Measurements from ENCODE around the gene PLEKHG5.
"Not testable (repeated sequence)": the region's sequence is repeated elsewhere in the genome, so short reads cannot be mapped to it uniquely, and the experiment has no call there.

The PLEKHG5 gene

DNA sequence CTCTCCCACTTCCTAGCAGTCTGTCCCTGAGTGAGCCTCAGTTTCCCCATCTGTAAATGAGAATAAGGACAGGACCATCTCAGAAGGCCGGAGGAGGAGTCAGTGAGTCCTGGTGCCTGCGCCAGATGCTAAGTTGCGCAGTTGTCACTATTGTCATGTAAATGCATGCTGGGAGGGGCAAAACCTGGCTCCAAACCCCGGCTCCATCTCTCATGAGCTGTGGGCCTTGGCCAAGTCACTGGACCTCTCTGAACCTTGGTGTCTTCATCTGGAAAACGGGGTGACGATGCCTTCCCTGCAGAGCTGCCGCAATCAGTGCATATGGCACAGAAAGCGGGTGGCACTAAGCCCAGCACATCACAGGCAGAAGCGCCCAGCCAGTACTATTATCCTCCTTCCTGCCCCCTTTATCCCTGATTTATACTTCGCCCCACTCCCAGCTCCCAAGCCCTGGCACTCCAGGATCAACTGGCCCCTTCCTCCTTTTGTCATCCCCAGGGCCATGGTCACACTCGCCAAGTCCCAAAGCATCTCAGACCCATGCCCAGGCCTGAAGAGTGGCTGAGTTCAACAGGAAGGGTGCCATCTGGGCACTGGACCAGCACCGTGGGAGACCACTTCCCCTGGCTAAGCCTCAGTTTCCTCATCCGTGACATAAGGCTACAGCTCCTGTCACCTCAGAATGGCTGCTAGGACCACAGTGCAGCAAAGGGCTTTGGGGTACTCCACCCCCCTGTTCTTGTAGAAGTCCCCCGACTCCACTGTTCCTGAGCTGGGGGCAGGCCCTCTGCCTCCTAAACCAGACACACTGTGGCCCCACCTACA lies 4.3 kb upstream of the PLEKHG5 start:
- no peak for DNase-seq (ENCODE audit: low read depth in 2 of 2)

GRCh38 chr1:6495041-6495441 lies 3.6 kb upstream of the PLEKHG5 start:
- DNase-seq (ENCODE audit: low read depth in 2 of 2), result no peak

DNA sequence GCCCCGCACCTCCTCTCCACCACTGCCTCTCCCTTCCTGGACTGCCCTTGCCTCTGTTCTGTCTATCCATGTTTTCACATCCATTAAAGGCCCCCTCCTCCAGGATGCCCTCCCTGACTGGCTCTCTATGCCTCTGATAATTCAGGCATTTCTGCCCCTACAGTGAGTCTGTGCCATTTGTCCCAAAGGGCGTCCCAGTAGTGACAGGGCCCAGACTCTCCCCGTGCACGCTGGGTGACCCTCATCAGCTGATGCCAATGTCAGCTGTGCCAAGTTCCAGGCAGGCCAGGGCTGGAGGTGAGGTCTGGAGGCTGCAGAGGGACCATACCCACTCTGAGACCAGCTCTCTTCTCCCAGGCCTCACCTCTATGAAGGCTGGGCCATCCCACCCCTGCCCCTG lies 3.2 kb upstream of the PLEKHG5 start:
- DNase-seq (ENCODE audit: low read depth in 2 of 2), result no peak

DNA sequence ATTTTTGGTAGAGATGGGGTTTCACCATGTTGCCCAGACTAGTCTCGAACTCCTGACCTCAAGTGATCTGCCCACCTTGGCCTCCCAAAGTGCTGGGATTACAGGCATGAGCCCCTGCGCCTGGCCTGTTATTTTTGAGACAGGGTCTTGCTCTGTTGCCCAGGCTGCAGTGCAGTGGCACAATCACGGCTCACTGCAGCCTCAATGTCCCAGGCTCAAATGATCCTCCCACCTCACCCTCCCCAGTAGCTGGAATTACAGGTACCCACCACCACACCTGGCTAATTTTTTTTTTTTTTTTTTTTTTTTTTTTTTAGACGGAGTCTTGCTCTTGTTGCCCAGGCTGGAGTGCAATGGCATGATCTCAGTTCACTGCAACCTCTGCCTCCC lies 2.4 kb upstream of the PLEKHG5 start:
- DNase-seq (ENCODE audit: low read depth in 2 of 2), result not testable (repeated sequence)

- no peak for DNase-seq (ENCODE audit: low read depth in 2 of 2)
These were observed 499 bp upstream of the PLEKHG5 start for GRCh38 chr1:6491966-6492365.

DNA sequence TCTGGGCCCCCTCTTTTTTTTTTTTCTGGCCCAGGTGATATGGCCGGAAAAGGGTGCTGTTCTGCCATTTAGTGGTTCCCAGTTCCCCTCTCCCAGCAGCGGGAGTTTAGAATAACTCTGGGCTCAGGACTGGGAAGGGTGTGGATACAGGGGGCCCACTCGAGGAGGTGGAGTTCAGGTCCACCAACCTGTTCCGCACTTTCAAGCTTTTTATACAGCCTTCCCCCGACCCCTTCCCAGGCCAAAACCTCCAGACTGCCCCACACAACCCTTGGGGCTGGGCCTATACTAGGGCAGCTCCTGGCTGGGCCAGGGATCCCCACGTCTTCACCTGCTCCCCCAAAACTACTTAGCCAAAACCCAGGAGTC lies 402 bp downstream of the PLEKHG5 start:
- DNase-seq (ENCODE audit: low read depth in 2 of 2), result no peak

DNA sequence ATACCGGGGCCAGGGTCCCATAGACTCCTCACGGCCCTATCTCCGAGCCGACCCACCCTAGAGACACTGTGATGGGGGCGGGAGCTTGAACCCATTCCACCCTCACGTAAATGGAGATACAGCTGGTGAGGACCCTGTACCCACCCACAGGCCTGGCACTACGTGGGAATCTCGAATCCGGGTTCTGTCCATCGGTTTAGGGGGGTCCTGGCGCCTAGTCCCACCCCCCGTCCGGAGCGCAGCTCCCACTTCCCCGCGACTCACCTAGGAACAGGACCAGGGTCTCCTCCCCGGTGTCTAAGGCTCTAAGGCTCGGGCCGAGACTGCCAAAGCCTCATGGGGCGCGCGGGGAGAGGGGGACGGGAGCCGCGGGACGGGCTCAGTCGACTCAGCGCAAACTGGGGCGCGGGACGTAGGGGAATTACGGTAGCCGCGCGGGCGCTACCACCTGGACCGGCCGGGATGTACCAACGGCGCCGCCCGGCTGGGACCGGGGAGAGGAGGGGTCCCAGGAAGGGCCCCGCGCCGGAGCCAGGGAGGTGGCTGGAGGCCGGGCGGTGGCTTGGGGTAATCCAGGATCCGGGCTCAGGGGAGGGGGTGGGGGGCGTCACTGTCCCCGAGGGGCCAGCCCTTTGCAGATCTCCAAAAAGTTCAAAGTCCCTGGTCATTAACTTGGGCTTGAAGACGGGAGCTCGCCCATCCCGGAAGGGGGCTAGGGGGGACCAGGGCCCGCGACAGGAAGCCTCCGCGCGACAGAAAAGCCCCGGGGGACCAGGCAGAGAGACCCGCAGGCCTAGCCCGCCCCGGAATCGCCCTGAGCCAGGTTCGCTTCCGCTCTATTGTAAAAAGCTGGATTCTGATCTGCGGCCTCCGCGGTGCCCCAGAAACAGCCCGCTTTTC lies 1.0 kb downstream of the PLEKHG5 start:
- DNase-seq (ENCODE audit: low read depth in 2 of 2), result peak; percentile 56

- DNase-seq (ENCODE audit: low read depth in 2 of 2), result peak; percentile 73 to 74
These were observed 1.7 kb downstream of the PLEKHG5 start for GRCh38 chr1:6489799-6490180.

GRCh38 chr1:6489383-6489765 lies 2.1 kb downstream of the PLEKHG5 start:
- no peak for DNase-seq (ENCODE audit: low read depth in 2 of 2)

- no peak for DNase-seq (ENCODE audit: low read depth in 2 of 2)
These were observed 2.7 kb downstream of the PLEKHG5 start for GRCh38 chr1:6488602-6489382.

- no peak for DNase-seq (ENCODE audit: low read depth in 2 of 2)
These were observed 3.5 kb downstream of the PLEKHG5 start for GRCh38 chr1:6487804-6488484.

DNA sequence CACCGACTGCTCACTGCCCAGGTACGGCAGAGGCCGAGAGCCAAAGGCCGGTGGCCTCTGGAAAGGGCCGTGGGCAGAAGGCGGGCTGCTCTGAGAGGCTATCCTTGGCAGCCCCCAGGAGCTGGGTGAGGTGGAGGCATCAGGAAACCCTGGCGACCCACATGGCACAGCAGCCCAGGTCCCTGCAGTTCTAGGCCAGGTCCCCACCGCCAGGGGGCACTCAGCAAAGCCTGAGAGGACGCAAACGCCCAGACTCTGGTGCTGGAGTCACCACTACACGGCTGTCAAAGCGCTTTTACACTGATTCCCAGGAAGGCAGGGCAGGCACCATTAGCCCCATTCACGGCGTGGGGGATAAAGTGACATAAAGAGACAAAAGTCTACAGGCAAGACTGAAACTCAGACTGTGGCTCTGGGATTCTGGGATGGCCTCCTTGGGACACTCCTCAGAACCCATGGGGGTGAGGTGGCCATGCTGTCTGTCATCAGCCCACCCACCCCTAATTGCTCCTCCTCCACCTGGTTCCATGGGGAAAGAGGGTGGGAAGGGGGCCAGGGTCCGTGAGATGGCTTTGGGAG lies 4.9 kb downstream of the PLEKHG5 start:
- peak; percentile 74 to 80 for DNase-seq (ENCODE audit: low read depth in 2 of 2)

GRCh38 chr1:6485168-6486101 lies 6.0 kb downstream of the PLEKHG5 start:
- DNase-seq (ENCODE audit: low read depth in 2 of 2), result no peak

- no peak for DNase-seq (ENCODE audit: low read depth in 2 of 2)
These were observed 6.7 kb downstream of the PLEKHG5 start for GRCh38 chr1:6484826-6485167.

- DNase-seq (ENCODE audit: low read depth in 2 of 2), result no peak
These were observed 7.7 kb downstream of the PLEKHG5 start for GRCh38 chr1:6483761-6484117.

DNA sequence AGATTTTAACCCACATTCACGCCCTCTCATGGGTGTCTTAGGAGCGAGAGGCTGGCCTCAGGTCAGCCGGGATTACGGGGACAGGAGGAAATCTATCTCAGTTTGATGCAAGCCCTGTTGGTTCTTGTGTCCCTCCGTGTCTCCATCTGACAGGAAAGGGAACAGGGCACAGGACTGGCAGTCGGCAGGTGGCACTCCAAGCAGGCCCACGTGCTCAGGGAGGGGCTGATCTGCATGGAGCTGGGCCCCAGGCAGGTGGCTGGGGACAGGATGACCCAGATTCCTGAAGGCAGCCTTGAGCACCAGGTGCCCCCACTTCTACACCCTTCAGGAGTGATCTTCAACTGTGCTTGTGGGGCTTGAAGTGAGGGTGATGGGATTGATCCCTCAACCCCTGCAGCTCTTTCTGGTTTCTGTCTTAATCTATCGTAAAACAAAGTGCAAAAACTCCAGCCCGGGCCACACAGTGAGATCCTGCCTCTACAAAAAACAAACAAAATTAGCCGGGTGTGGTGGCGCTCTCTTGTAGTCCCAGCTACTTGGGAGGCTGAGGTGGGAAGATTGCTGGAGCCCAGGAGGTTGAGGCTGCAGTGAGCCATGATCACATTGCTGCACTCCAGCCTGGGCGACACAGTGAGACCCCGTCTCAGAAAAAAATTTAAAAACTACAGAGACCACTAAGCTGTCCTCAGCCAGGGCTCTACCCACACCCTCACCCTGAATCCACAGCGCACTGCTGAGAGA lies 8.3 kb downstream of the PLEKHG5 start:
- DNase-seq (ENCODE audit: low read depth in 2 of 2), result no peak

DNA sequence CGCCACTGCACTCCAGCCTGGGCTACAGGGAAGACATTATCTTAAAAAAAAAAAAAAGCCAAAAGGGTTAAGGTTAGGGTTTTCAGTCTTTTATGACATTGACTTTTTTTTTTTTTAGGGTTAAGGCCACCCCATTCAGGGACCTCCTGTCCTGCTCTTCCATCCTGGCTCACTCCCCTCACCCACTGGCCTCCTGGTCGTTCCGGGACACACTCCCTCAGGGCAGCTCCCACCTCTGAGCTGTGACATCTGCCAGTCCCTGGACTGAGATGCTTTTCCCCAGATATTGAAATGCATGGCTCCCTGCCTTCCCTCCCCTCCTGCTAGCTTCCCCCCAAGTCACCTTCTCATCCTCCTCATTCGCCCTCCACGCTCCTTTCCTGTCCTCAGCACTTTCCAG lies 9.6 kb downstream of the PLEKHG5 start:
- no peak for DNase-seq (ENCODE audit: low read depth in 2 of 2)

- DNase-seq (ENCODE audit: low read depth in 2 of 2), result no peak
These were observed 14.2 kb downstream of the PLEKHG5 start for GRCh38 chr1:6477039-6477820.

GRCh38 chr1:6476483-6476882 lies 15.0 kb downstream of the PLEKHG5 start:
- no peak for DNase-seq (ENCODE audit: low read depth in 2 of 2)

Measured in stimulated activated CD8-positive, alpha-beta memory T cell treated with anti-CD3 and anti-CD28 coated beads, Interleukin-15, amount 100 ng/mL, for 48 hours (primary cell).